ENCODE results near the gene PHACTR1.

The PHACTR1 gene

DNA sequence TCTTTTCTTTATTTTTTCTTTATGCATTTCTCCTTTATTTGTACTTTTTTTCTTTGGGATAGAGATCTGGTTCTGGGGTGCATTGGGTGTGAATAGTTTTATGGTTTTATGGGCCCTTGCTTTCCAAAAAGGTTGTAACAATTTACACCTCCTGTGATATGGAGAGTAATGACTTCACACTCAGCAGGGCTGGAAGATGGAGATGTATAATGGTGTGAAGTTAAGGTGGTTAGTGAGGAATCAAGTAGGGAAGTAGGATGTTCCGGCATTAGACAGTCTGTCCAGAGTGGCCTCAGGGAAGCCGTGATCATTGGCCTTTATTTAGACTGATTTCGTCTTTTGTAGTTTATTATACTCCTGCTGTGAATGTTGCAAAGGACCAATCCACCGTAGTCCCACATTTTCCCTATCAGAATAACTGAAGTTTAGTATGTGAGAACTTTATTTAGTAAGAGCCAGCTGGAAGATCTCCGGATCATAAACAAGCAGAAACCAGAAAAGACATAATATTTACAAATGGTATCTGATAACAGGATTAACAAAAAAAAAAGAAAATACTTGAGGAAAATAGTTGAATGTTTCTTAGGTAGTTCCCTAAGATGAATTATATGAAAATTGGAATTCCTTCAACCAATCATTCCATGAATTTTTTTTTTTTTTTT lies 356.2 kb downstream of the PHACTR1 start:
- no peak for DNase-seq (ENCODE audit: low read depth)

- DNase-seq (ENCODE audit: low read depth), result no peak
Measured at GRCh38 chr6:13074415-13075140, 358.0 kb downstream of the PHACTR1 start.

GRCh38 chr6:13075141-13075845 lies 358.7 kb downstream of the PHACTR1 start:
- no peak for DNase-seq (ENCODE audit: low read depth)

GRCh38 chr6:13076575-13076974 lies 360.0 kb downstream of the PHACTR1 start:
- no peak for DNase-seq (ENCODE audit: low read depth)

DNA sequence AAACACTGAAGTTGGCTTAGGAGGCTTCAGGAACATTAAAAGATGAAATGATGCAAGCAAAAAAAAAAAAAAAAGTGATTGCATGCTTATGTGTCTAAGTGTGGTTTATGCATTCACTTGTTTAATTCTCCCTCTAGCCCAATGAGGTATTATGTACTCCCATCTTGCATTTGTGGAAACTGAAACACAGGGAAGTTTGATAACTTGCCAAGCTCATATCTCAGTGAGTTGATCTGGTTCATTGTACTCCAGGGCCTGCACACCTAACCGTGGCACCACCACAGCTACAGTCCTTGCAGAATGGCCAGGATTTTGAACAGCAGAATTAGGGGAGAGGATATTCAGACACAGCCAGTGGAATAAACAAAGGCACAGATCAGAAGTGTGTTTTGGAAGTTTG lies 360.6 kb downstream of the PHACTR1 start:
- DNase-seq (ENCODE audit: low read depth), result no peak

DNA sequence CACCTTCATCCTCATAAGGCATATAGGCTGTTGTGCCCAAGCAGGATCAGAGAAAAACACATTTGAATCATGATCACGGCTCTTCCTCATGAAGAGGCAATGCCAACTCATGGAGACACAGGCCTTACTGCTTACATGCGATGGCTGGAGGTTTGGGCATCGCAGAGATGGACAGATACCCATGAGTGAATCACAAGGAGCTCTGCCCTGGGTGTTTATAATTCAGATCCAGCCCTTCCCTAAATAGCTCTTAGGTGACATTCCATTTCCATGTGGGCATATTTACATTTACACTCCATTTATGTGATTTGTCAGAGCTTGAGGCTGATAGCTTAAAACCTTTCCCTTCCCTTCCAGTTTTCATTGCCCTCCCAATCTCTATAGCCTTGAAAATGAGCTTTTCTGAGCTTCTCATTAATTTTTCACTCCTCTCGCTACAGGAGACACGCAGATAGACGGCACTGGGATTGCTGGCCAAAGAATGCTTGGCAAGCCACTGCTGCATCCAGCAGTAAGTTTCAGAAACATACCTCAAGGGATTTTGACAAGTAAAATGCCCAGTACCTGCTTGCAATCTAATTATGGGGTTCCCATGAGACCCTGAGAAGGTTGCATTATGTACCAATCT lies 362.6 kb downstream of the PHACTR1 start:
- no peak for DNase-seq (ENCODE audit: low read depth)

DNA sequence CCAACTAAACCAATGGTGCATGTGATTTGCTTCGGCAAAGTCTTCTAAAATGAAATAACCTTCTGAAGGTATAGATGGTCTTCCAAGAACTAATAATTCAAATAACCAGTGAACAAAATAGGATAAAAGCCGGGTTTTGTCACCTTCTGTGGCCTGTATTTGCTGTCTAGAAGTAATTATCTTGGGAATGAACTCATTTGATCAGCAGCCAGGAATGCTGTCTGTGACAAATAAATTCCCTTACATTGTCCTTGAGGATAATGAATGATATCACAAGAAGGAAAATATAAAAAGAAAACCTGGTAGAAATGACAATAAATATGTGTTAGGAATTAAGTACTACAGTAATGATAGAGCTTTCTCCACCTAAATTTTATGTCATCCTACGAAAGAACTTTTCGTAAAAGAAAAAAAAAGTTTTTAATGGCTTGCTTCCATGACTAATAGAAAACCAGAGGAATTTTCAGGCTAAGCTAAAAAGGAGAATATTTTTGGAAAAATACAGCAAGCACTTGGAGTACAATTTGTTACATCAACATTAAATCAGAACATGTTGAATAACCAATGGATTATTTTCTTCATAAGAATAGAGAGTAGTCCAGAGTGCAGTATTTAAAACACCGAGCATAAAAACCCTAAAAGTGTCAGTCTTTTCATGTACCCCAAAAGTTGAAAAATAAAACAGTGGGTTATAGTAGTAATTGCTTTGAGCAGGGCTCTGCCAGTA lies 364.1 kb downstream of the PHACTR1 start:
- DNase-seq (ENCODE audit: low read depth), result no peak

GRCh38 chr6:13081189-13081563 lies 364.6 kb downstream of the PHACTR1 start:
- no peak for DNase-seq (ENCODE audit: low read depth)

- DNase-seq (ENCODE audit: low read depth), result no peak
Measured at GRCh38 chr6:13089296-13089994, 372.9 kb downstream of the PHACTR1 start.

DNA sequence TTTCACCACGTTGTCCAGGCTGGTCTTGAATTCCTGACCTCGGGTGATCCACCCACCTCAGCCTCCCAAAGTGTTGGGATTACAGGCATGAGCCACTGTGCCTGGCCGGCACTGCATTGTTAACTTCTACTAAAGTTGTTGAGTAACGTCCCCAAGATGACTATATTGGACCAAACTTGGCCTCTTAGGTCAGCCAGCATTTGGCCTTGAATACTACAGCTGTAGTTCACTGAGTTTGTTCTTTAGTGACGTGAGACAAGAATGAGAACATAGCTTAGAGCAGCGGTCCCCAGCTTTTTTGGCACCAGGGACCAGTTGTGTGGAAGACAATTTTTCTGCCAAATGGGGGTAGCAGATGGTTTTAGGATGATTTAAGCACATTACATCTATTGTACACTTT lies 374.6 kb downstream of the PHACTR1 start:
- no peak for DNase-seq (ENCODE audit: low read depth)

GRCh38 chr6:13094781-13095425 lies 378.3 kb downstream of the PHACTR1 start:
- DNase-seq (ENCODE audit: low read depth), result no peak

DNA sequence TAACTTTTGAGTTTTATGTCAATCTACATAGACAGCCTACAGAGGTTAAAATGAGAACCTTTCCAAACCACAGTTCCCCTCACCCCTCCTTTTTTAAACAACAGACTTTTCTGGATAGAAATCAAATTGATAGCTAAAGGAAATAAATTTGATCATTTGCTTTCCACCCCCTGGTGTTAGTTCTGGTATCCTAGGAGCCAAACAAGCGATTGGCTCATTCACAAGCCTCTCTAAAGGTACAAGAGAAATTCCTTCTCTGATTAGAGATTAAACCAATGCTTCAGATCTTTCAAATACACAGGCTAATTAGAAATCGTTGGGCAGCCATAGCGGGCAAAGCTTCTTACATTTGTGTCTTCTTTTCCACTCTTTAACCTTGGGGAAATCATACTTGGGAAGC lies 379.5 kb downstream of the PHACTR1 start:
- DNase-seq (ENCODE audit: low read depth), result no peak

DNA sequence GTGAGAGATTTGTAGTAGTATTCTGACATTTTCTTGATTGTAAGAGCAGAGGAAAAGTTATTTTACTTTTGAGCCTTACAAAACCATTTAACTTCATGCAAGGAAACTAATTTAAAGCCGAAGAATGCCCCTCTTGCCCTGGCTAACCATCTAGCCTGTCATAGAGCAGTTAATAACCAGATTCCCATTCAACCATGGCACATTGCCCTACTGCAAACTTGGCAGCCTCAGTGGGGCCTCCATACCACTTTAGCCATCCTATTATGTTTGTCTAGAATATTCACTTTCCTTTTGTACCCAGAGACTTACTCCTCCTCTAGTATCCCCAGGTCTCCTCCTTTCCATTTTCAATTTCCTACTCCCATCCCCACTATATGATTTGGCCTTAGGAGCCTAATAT lies 380.9 kb downstream of the PHACTR1 start:
- no peak for DNase-seq (ENCODE audit: low read depth)

DNA sequence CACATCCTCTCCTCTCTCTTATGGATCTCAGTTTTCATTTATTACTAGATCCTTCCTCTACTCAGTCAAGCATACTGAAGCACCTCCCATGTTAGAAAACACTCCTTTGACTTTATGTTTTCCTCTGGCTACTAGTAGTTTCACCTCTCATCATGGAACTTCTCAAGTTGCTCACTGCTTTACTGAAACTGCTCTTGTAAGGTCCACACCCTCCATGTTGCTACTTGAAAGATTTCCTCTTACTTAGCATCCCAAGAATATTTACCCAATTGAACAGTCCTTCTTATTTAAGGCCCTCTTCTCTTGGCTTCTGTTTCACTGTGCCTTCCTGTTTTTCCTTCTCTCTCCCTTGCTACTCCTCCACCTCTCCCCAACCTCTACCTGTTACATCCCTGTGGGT lies 381.4 kb downstream of the PHACTR1 start:
- DNase-seq (ENCODE audit: low read depth), result no peak

- no peak for DNase-seq (ENCODE audit: low read depth)
Measured at GRCh38 chr6:13098793-13099570, 382.4 kb downstream of the PHACTR1 start.

DNA sequence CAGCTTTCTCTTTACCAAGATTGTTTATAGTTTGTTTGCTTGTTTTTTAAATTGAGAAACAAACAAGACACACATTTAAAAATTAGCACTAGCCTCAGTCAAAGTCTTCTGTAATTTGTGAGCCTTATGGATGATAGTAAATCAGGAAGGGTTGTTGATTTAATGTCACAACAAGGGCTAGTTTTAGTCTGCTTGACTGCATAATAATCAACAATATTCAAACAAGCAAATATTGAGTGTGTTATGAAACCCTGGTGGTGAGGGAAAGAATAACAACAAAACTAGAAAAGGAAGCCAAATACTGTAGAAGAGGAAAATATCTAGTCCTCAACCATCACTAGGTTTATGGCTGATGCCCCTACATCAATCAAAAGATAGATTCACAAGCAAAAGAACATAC lies 383.2 kb downstream of the PHACTR1 start:
- DNase-seq (ENCODE audit: low read depth), result no peak

DNA sequence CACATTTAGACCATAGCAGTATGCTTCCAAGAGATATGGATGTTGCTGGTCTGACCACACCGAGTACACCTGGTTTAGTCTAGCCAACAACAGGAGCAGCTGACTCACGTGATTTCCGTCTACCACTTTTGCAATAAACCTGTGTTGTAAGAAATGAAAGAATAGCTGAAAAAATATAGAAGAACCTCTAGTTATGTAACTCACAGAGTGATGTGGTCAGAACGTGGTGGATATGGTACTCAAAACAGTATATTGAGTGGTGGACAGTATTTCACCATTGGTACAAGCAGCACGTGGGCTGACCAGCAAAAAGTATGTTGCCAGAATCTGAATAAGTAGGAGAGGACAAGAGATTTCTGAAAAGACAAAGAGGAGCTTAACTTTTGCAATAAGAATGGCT lies 384.8 kb downstream of the PHACTR1 start:
- DNase-seq (ENCODE audit: low read depth), result no peak

- DNase-seq (ENCODE audit: low read depth), result no peak
Measured at GRCh38 chr6:13101985-13102384, 385.4 kb downstream of the PHACTR1 start.

GRCh38 chr6:13103169-13103568 lies 386.6 kb downstream of the PHACTR1 start:
- no peak for DNase-seq (ENCODE audit: low read depth)

DNA sequence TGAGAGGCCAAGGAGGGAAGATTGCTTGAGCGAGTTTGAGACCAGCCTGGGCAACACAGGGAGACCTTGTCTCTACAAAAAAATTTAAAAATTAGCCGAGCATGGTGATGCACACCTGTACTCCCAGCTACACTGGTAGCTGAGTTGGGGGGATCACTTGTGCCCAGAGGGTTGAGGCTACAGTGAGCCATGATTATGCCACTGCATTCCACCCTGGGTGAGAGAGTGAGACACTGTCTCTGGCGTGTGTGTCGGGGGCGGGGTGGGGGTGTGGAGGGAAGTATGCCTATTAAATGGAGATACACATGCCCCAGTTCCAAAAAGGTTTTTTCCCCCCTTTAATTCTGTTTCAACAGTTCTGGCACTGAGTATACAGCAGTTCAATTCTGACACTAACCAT lies 388.6 kb downstream of the PHACTR1 start:
- DNase-seq (ENCODE audit: low read depth), result no peak
